Mesendoderm (in vitro differentiated cells): ENCODE data around the gene HCN2.

ENCODE experiments used
- DNase-seq: peaks from one replicate; pipeline ENCODE4 v3.0.0; 2013
- H2AK5ac ChIP-seq: 2 replicates; pipeline ENCODE4 v1.6.1; 2013; ENCODE audit warnings: low read length, inconsistent platforms
- H2BK120ac ChIP-seq: 2 replicates; pipeline ENCODE4 v1.6.1; 2013; ENCODE audit warnings: low read depth, mild to moderate bottlenecking, low read length, moderate library complexity, mixed read lengths
- H2BK15ac ChIP-seq: replicated peaks from 2 replicates; pipeline ENCODE4 v1.6.1; 2013; ENCODE audit warnings: low read depth, mild to moderate bottlenecking, moderate library complexity
- H2BK5ac ChIP-seq: 2 replicates; pipeline ENCODE4 v1.6.1; 2013; ENCODE audit warnings: low read length, inconsistent platforms
- H3K18ac ChIP-seq: 2 replicates; pipeline ENCODE4 v1.6.1; 2013; ENCODE audit warnings: mild to moderate bottlenecking, low read length, mixed read lengths
- H3K23ac ChIP-seq: one replicate; pipeline ENCODE4 v1.6.1; 2013; ENCODE audit warnings: low read length
- H3K27ac ChIP-seq: 2 replicates; pipeline ENCODE4 v1.5.1; 2013; ENCODE audit warnings: low read depth, mild to moderate bottlenecking, inconsistent platforms, low read length, moderate library complexity
- H3K27me3 ChIP-seq: 2 replicates; pipeline ENCODE4 v1.6.1; 2013; ENCODE audit warnings: low read length, control low read depth, mild to moderate bottlenecking, inconsistent platforms; ENCODE audit not compliant: insufficient read depth, poor library complexity
- H3K36me3 ChIP-seq: 2 replicates; pipeline ENCODE4 v1.6.1; 2013; ENCODE audit warnings: low read length, inconsistent platforms; ENCODE audit not compliant: control insufficient read depth, insufficient read depth
- H3K4ac ChIP-seq: one replicate; pipeline ENCODE4 v1.6.1; 2013; ENCODE audit warnings: low read depth, mild to moderate bottlenecking, low read length, moderate library complexity
- H3K4me1 ChIP-seq: 2 replicates; pipeline ENCODE4 v1.6.1; 2013; ENCODE audit warnings: low read depth, low read length, inconsistent platforms; ENCODE audit not compliant: control insufficient read depth
- H3K4me2 ChIP-seq: 2 replicates; pipeline ENCODE4 v1.6.1; 2013; ENCODE audit warnings: low read length
- H3K4me3 ChIP-seq: 2 replicates; pipeline ENCODE4 v1.5.1; 2013; ENCODE audit warnings: mild to moderate bottlenecking, low read length
- H3K56ac ChIP-seq: one replicate; pipeline ENCODE4 v1.6.1; 2013; ENCODE audit warnings: low read length
- H3K79me1 ChIP-seq: 2 replicates; pipeline ENCODE4 v1.6.1; 2013; ENCODE audit warnings: low read length, inconsistent platforms
- H3K79me2 ChIP-seq: 2 replicates; pipeline ENCODE4 v1.6.1; 2013; ENCODE audit warnings: mild to moderate bottlenecking, low read length; ENCODE audit not compliant: control insufficient read depth, insufficient read depth
- H3K9ac ChIP-seq: 2 replicates; pipeline ENCODE4 v1.6.1; 2013; ENCODE audit warnings: low read length, inconsistent platforms
- H4K5ac ChIP-seq: one replicate; pipeline ENCODE4 v1.6.1; 2013; ENCODE audit warnings: low read length
- H4K8ac ChIP-seq: one replicate; pipeline ENCODE4 v1.6.1; 2013; ENCODE audit warnings: low read depth, mild to moderate bottlenecking, control low read depth, low read length, moderate library complexity
- WGBS: extraction: QIAGEN DNeasy Blood & Tissue Kit; methylation state at CpG from one replicate; pipeline ENCODE4 v1.1.7; 2013; ENCODE audit warnings: low lambda C conversion rate, missing lambda C conversion rate; ENCODE audit not compliant: insufficient coverage; ENCODE audit errors: extremely low coverage; 5-methylcytosine and 5-hydroxymethylcytosine counted together

Gene HCN2

DNA sequence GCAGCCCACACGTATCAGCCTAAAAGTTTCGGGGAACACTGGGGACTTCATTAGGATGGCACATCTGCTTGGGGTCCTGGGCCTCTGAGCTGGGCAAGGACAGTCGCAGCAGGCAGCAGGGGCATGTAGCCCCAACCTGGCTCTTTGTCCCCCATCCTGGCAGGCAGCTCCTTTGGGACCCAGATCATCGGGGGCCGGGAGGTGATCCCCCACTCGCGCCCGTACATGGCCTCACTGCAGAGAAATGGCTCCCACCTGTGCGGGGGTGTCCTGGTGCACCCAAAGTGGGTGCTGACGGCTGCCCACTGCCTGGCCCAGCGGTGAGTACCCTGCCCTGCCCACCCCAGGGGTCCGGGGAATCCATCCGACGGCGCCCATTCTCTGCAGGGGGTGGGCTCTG lies 42.6 kb upstream of the HCN2 start:
- Histone ChIP-seq H3K4ac (no peak overlapping the region), H3K18ac (no peak overlapping the region), H3K23ac (no peak overlapping the region), H2BK15ac (no peak overlapping the region), H3K79me2 (no peaks in the 10 kb centered on the region), H3K27me3 (no peaks in the 10 kb centered on the region), H4K5ac (no peak overlapping the region), H3K36me3 (no peaks in the 10 kb centered on the region), H2AK5ac (no peak overlapping the region), H3K4me2 (no peak overlapping the region), H2BK120ac (no peak overlapping the region), H3K9ac (no peak overlapping the region), H3K27ac (no peak overlapping the region), H2BK5ac (no peak overlapping the region), H3K79me1 (no peaks in the 10 kb centered on the region), H3K4me3 (no peak overlapping the region), H3K4me1 (no peaks in the 10 kb centered on the region), H3K56ac (no peak overlapping the region), H4K8ac (no peak overlapping the region)
- no CpG with 5 or more reads among the region's 15 CpGs for whole genome bisulfite sequencing
- no peak for DNase-seq

DNA sequence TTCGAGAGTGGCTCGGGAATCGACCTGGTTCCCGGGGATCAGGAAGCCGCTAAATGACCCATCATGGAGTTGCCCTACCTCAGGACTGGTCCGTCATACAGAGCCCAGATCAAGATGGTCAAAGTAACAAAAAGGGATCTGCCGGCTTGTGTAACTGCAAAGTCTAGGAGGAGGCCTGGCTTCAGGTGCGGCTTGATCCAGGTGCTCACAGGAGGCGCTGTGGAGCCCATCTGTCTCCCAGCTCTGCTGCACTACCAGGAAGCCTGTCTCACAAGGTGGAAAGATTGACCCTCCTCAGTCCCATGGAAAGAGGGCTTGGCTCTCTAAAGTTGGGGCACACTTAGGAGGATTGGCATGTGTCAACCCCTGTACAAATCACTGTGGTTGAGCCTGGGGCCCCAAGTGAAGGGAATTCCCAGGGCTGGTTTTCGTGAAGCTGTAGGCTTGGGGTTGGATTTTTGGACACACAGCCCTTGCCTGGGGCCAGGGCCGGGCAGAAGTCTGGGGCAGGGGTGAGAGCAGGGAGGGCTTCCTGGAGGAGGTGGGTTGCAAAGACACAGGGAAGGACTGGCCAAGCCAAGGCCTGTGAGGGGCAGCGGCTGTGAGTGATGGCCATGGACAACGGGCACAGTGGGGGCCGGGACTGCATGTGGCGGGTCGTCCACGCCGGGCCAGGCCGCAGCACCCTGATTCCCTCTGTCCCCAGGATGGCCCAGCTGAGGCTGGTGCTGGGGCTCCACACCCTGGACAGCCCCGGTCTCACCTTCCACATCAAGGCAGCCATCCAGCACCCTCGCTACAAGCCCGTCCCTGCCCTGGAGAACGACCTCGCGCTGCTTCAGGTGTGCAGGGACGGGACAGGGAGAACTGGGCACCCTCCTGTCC lies 41.6 kb upstream of the HCN2 start:
- no peak overlapping the region for H2BK120ac ChIP-seq
- no peak overlapping the region for H4K8ac ChIP-seq
- H3K56ac ChIP-seq: no peak overlapping the region
- H3K4me1 ChIP-seq: no peaks in the 10 kb centered on the region
- no peak overlapping the region for H3K4me2 ChIP-seq
- no peak overlapping the region for H3K9ac ChIP-seq
- H3K18ac ChIP-seq: no peak overlapping the region
- no peak overlapping the region for H3K27ac ChIP-seq
- H3K4ac ChIP-seq: no peak overlapping the region
- H3K27me3 ChIP-seq: no peaks in the 10 kb centered on the region
- H2AK5ac ChIP-seq: no peak overlapping the region
- no peaks in the 10 kb centered on the region for H3K79me2 ChIP-seq
- H4K5ac ChIP-seq: no peak overlapping the region
- H3K4me3 ChIP-seq: no peak overlapping the region
- H3K36me3 ChIP-seq: no peaks in the 10 kb centered on the region
- no peak overlapping the region for H2BK15ac ChIP-seq
- H3K23ac ChIP-seq: no peak overlapping the region
- no peak for DNase-seq
- no CpG with 5 or more reads among the region's 26 CpGs for WGBS
- no peak overlapping the region for H2BK5ac ChIP-seq
- no peaks in the 10 kb centered on the region for H3K79me1 ChIP-seq

DNA sequence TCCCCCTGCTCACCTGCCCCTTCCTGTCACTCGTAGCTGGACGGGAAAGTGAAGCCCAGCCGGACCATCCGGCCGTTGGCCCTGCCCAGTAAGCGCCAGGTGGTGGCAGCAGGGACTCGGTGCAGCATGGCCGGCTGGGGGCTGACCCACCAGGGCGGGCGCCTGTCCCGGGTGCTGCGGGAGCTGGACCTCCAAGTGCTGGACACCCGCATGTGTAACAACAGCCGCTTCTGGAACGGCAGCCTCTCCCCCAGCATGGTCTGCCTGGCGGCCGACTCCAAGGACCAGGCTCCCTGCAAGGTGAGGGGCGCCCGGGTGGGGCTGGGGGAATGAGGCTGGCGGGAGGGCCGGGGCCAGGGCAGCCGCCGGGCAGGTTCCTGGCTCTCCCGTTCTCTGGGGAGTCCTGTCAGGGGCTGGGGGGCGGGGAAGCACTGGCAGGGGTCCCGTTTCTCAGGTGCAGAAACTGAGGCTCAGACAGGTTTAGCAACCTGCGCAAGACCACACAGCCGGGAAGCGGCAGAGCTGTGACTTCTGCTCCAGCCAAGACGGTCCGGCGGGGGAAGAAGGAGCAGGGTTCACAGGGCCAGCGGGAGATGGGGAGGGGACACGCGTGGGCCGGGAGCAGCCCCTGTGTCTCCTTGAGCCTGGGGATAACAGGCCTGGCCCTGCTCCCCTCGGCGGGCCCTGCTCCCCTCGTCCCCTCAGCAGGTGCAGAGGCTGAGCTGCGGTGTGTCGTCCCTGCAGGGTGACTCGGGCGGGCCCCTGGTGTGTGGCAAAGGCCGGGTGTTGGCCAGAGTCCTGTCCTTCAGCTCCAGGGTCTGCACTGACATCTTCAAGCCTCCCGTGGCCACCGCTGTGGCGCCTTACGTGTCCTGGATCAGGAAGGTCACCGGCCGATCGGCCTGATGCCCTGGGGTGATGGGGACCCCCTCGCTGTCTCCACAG lies 40.5 kb upstream of the HCN2 start:
- no peak for DNase-seq
- H4K5ac ChIP-seq: no peak overlapping the region
- no peak overlapping the region for H3K18ac ChIP-seq
- H2BK120ac ChIP-seq: no peak overlapping the region
- no peak overlapping the region for H3K9ac ChIP-seq
- no peak overlapping the region for H2BK15ac ChIP-seq
- H3K4me1 ChIP-seq: no peaks in the 10 kb centered on the region
- H2AK5ac ChIP-seq: no peak overlapping the region
- no peak overlapping the region for H3K4me3 ChIP-seq
- no peak overlapping the region for H2BK5ac ChIP-seq
- no peaks in the 10 kb centered on the region for H3K36me3 ChIP-seq
- H3K79me2 ChIP-seq: no peaks in the 10 kb centered on the region
- H3K27me3 ChIP-seq: no peaks in the 10 kb centered on the region
- H3K27ac ChIP-seq: no peak overlapping the region
- no peak overlapping the region for H3K4ac ChIP-seq
- no peak overlapping the region for H3K23ac ChIP-seq
- no peak overlapping the region for H3K4me2 ChIP-seq
- H3K79me1 ChIP-seq: no peaks in the 10 kb centered on the region
- no CpG with 5 or more reads among the region's 52 CpGs for WGBS
- no peak overlapping the region for H4K8ac ChIP-seq
- H3K56ac ChIP-seq: no peak overlapping the region

DNA sequence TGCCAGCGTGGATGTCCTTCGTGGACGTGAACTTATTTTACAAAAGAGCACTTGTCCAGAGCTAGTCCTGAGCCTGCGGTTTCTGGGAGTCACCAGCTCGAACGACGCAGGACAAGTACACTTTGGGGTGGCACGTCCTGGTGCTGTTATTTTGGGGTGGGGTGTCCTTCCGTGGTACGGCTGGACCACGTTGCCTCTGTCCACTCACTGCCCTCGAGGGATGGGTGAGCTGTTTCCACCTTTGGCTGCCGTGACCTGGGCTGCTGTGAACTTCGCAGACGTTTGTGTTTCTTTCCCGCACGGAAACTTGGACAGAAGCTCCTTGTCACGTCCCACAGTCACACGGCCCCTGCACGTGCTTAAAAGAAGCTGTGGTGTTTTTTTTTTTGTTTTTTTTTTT lies 34.9 kb upstream of the HCN2 start:
- H2AK5ac ChIP-seq: no peak overlapping the region
- H3K4me1 ChIP-seq: no peaks in the 10 kb centered on the region
- no peaks in the 10 kb centered on the region for H3K27me3 ChIP-seq
- H2BK120ac ChIP-seq: no peak overlapping the region
- H3K36me3 ChIP-seq: no peaks in the 10 kb centered on the region
- no peak overlapping the region for H2BK15ac ChIP-seq
- H3K9ac ChIP-seq: no peak overlapping the region
- H3K18ac ChIP-seq: no peak overlapping the region
- no peak overlapping the region for H2BK5ac ChIP-seq
- no peak overlapping the region for H4K8ac ChIP-seq
- H3K4ac ChIP-seq: no peak overlapping the region
- H3K56ac ChIP-seq: no peak overlapping the region
- no peak for DNase-seq
- no peaks in the 10 kb centered on the region for H3K79me2 ChIP-seq
- H3K4me3 ChIP-seq: no peak overlapping the region
- no CpG with 5 or more reads among the region's 20 CpGs for WGBS
- no peak overlapping the region for H3K4me2 ChIP-seq
- H4K5ac ChIP-seq: no peak overlapping the region
- no peak overlapping the region for H3K23ac ChIP-seq
- no peaks in the 10 kb centered on the region for H3K79me1 ChIP-seq
- no peak overlapping the region for H3K27ac ChIP-seq

DNA sequence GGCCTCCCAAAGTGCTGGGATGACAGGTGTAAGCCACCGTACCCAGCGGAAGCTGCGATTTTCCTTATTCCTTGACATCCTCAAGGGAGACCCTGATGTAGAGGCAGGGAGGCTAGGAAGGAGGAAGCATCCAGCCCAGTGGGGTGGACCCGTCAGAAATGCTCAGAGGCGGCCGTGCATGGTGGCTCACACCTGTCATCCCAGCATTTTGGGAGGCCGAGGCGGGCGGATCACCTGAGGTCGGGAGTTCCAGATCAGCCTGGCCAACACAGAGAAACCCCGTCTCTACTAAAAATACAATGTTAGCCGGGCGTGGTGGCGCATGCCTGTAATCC lies 34.2 kb upstream of the HCN2 start:
- no peak overlapping the region for H3K56ac ChIP-seq
- no peak overlapping the region for H3K9ac ChIP-seq
- no peak overlapping the region for H2BK120ac ChIP-seq
- H3K4ac ChIP-seq: no peak overlapping the region
- H3K4me1 ChIP-seq: no peaks in the 10 kb centered on the region
- no CpG with 5 or more reads among the region's 14 CpGs for WGBS
- H2BK15ac ChIP-seq: no peak overlapping the region
- H3K27me3 ChIP-seq: no peaks in the 10 kb centered on the region
- H3K4me3 ChIP-seq: no peak overlapping the region
- H2BK5ac ChIP-seq: no peak overlapping the region
- H4K5ac ChIP-seq: no peak overlapping the region
- DNase-seq: no peak
- no peak overlapping the region for H3K4me2 ChIP-seq
- H3K36me3 ChIP-seq: no peaks in the 10 kb centered on the region
- H3K27ac ChIP-seq: no peak overlapping the region
- no peak overlapping the region for H3K23ac ChIP-seq
- no peaks in the 10 kb centered on the region for H3K79me2 ChIP-seq
- H4K8ac ChIP-seq: no peak overlapping the region
- H3K18ac ChIP-seq: no peak overlapping the region
- H2AK5ac ChIP-seq: no peak overlapping the region
- H3K79me1 ChIP-seq: no peaks in the 10 kb centered on the region
